Keratinocyte (primary cell): ENCODE data around the gene RBM6. TPM values are rescaled to one million over a fixed set of nuclear protein-coding genes. Genes with fewer than 3 reads are reported as not detected.

Experiments used
- DNase-seq: peaks from one replicate; pipeline ENCODE4 v3.0.0-alpha.2; 2011; ENCODE audit warnings: low read depth, missing footprints, low spot score
- FAIRE-seq: peaks from 2 replicates; lab custom pipeline; 2011; peaks lifted over from hg19 to GRCh38; lab: Jason Lieb, UNC
- H2AFZ ChIP-seq: 2 replicates; pipeline ENCODE4 v1.6.0; 2012; ENCODE audit warnings: low read length, control low read depth, inconsistent platforms; ENCODE audit not compliant: control insufficient read depth
- H3K27ac ChIP-seq: 2 replicates; pipeline ENCODE4 v1.5.1; 2011; ENCODE audit warnings: low read length; ENCODE audit not compliant: control insufficient read depth, insufficient read depth
- H3K27me3 ChIP-seq: 3 replicates; pipeline ENCODE4 v1.6.0; 2011; ENCODE audit warnings: low read length; ENCODE audit not compliant: control insufficient read depth, insufficient read depth; ENCODE audit errors: extremely low read depth
- H3K36me3 ChIP-seq, 2 experiments: 2 replicates in 1 of 2; 3 replicates in 1 of 2; pipeline ENCODE4 v1.5.1; 2011; ENCODE audit warnings: low read length in 2 of 2, mild to moderate bottlenecking in 1 of 2; ENCODE audit not compliant: control insufficient read depth in 2 of 2, insufficient read depth in 2 of 2; ENCODE audit errors: extremely low read depth in 1 of 2
- H3K4me1 ChIP-seq: 3 replicates; pipeline ENCODE4 v1.5.1; 2011; ENCODE audit warnings: low read length; ENCODE audit not compliant: control insufficient read depth, insufficient read depth; ENCODE audit errors: extremely low read depth
- H3K4me2 ChIP-seq: 3 replicates; pipeline ENCODE4 v1.6.0; 2011; ENCODE audit warnings: low read depth, low read length; ENCODE audit not compliant: control insufficient read depth, insufficient read depth; ENCODE audit errors: extremely low read depth
- H3K4me3 ChIP-seq, 3 experiments: fragments of 200-600 bp in 1 of 3; sonication (generic) in 1 of 3; 2 replicates in 2 of 3; 3 replicates in 1 of 3; pipeline ENCODE4 v1.5.1; 2011 to 2016; ENCODE audit warnings: low read length in 3 of 3, mild to moderate bottlenecking in 3 of 3, control low read depth in 2 of 3, inconsistent platforms in 1 of 3, low read depth in 1 of 3, mixed read lengths in 1 of 3, mixed run types in 1 of 3, moderate library complexity in 1 of 3; ENCODE audit not compliant: control insufficient read depth in 2 of 3, insufficient read depth in 2 of 3; ENCODE audit errors: extremely low read depth in 1 of 3
- H3K79me2 ChIP-seq: 2 replicates; pipeline ENCODE4 v1.6.0; 2012; ENCODE audit warnings: low read length; ENCODE audit not compliant: control insufficient read depth, insufficient read depth
- H3K9ac ChIP-seq: 3 replicates; pipeline ENCODE4 v1.6.0; 2011; ENCODE audit warnings: low read length; ENCODE audit not compliant: control insufficient read depth, insufficient read depth; ENCODE audit errors: extremely low read depth
- H3K9me1 ChIP-seq: 3 replicates; pipeline ENCODE4 v1.6.0; 2011; ENCODE audit warnings: low read length; ENCODE audit not compliant: control insufficient read depth, insufficient read depth; ENCODE audit errors: extremely low read depth
- H3K9me3 ChIP-seq: 2 replicates; pipeline ENCODE4 v1.5.1; 2012; ENCODE audit warnings: low read depth, low read length; ENCODE audit not compliant: control insufficient read depth
- H4K20me1 ChIP-seq: 3 replicates; pipeline ENCODE4 v1.6.0; 2011; ENCODE audit warnings: low read length; ENCODE audit not compliant: control insufficient read depth, insufficient read depth; ENCODE audit errors: extremely low read depth
- CTCF ChIP-seq, 3 experiments: IDR thresholded peaks in 1 of 3; conservative IDR thresholded peaks in 1 of 3; optimal IDR thresholded peaks in 1 of 3; 2 replicates in 2 of 3; 3 replicates in 1 of 3; pipeline versions ENCODE3 to v1.5.1; 2011; ENCODE audit warnings: low read length in 3 of 3, mild to moderate bottlenecking in 3 of 3, moderate library complexity in 2 of 3, control low read depth in 1 of 3, inconsistent platforms in 1 of 3; ENCODE audit not compliant: insufficient read depth in 2 of 3; ENCODE audit errors: extremely low read depth in 1 of 3
- EZH2 ChIP-seq: IDR thresholded peaks from one replicate; pipeline ENCODE4 v1.6.1; 2012; ENCODE audit warnings: inconsistent platforms, mild to moderate bottlenecking, low read length, moderate library complexity
- dilution Hi-C: fragments of 300-500 bp; cut with MboI; formaldehyde crosslinking; loops from one replicate; pipeline ENCODE4 v1.7.0; 2020; ENCODE audit warnings: low sequenced_read_pairs; ENCODE audit not compliant: extremely low pct_ligation_motif_present
- polyA plus RNA-seq, 5 experiments: library from polyadenylated mRNA; depleted of rRNA in 3 of 5; stranded (reverse) in 3 of 5; stranded (forward) in 1 of 5; unstranded in 1 of 5; fragments of >200 nt; gene quantifications; 1 replicate in 1 of 5; 2 replicates in 3 of 5; 3 replicates in 1 of 5; pipeline versions ENCODE4 v1.2.1 to v1.2.3, GENCODE V29; 2011 to 2012; ENCODE audit warnings: missing spikeins in 2 of 5, low read depth in 1 of 5, low replicate concordance in 1 of 5

RBM6 gene
- polyA plus RNA-seq, 1 donor (not counting 4 experiments of a cell fraction or from before 2014, with no cell fraction given): 43.2 TPM

- Histone ChIP-seq H3K27me3 (no peaks in the 10 kb centered on the region), H3K4me1 (peaks cover 18% of the 10 kb centered on the region), H3K9me3 (no peaks in the 10 kb centered on the region), H3K36me3 (peaks cover 0 to 5% of the 10 kb centered on the region in 2 experiments), H3K27ac (peak overlapping the region; percentile 53), H3K9me1 (peaks cover 3% of the 10 kb centered on the region), H3K79me2 (peaks cover 21% of the 10 kb centered on the region), H4K20me1 (no peaks in the 10 kb centered on the region), H3K4me2 (peak overlapping the region; percentile 74), H3K4me3 (no peak overlapping the region), H2AFZ (no peak overlapping the region), H3K9ac (no peak overlapping the region)
- dilution Hi-C loops: no loop called here
- no peak for TF ChIP-seq CTCF (optimal IDR thresholded peaks at IDR 0.05 in 1 of 3, IDR thresholded peaks at IDR 0.05 in 1 of 3, conservative IDR thresholded peaks at IDR 0.05 in 1 of 3; ENCODE audit: extremely low read depth in 1 of 3, insufficient read depth in 2 of 3, low read length in 3 of 3)
- no peak for TF ChIP-seq EZH2
- FAIRE-seq (peak; percentile 100), DNase-seq (no peak)
Observed at GRCh38 chr3:49924683-49925082, 15.3 kb upstream of the RBM6 start.

GRCh38 chr3:49925485-49925884, 14.5 kb upstream of the RBM6 start:
- Histone ChIP-seq H3K4me1 (peaks cover 25% of the 10 kb centered on the region), H3K27me3 (no peaks in the 10 kb centered on the region), H2AFZ (no peak overlapping the region), H3K79me2 (peaks cover 21% of the 10 kb centered on the region), H3K27ac (no peak overlapping the region), H3K4me2 (no peak overlapping the region), H3K9ac (no peak overlapping the region), H3K9me3 (no peaks in the 10 kb centered on the region), H3K36me3 (peaks cover 0 to 4% of the 10 kb centered on the region in 2 experiments), H3K9me1 (peaks cover 3% of the 10 kb centered on the region), H3K4me3 (no peak overlapping the region), H4K20me1 (no peaks in the 10 kb centered on the region)
- DNase-seq (no peak), FAIRE-seq (no peak)
- TF ChIP-seq CTCF (optimal IDR thresholded peaks at IDR 0.05 in 1 of 3, IDR thresholded peaks at IDR 0.05 in 1 of 3, conservative IDR thresholded peaks at IDR 0.05 in 1 of 3; ENCODE audit: extremely low read depth in 1 of 3, insufficient read depth in 2 of 3, low read length in 3 of 3) (no peak), EZH2 (no peak)
- dilution Hi-C loops: no loop called here
